GM12891 (cell line): Measurements from ENCODE around the gene PGC.

Source experiments
- POLR2A ChIP-seq: IDR thresholded peaks from 2 replicates; pipeline ENCODE4 v1.6.1; 2011; ENCODE audit warnings: low read depth, low read length, control low read depth
- POLR2AphosphoS5 ChIP-seq: IDR thresholded peaks from 2 replicates; pipeline ENCODE4 v1.6.1; 2011; ENCODE audit warnings: low read depth, low read length, control low read depth

GRCh38 chr6:41714556-41715273 lies 32.5 kb downstream of the PGC start:
- TF ChIP-seq POLR2AphosphoS5 (no peak), POLR2A (no peak)
